ENCODE data around the gene DLG2. TPM values are rescaled to one million over a fixed set of nuclear protein-coding genes. Genes with fewer than 3 reads are reported as not detected.

The DLG2 gene
- total RNA-seq, 1 donor from 2014 or later, result 1.8 TPM

DNA sequence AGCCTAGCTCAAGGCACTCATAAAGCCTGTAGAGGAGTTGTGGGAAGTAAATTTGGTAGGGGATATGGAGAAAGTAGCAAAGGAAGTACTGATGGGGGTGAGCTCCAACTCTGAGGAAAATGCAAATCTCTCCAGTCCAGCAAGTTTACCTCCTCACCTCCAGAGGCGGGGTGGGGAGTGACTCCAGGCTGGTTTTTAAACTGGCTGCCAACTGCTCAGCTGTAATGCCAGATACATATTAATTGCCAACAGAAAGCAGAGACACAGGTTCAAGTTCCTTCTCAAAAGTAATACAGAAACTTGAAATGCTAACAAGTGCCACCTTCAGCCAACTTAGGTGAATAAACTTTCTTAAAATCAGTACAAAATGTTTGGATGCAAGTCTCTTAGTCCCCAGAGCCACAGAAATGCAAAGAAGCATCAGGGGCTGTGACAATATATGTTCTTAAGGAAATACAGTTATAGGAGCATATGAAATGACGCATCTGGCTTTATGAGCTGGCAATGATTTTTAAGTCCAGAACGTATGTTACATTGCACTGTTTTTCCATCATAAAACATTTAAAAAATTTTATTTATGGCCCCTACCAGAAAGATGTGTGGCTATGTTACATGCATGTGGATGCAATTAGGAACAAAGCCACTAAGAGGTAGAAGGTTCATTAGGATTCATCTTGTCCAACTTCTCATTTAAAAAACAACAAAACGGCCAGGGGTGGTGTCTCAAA is 1904.6 kb downstream of the DLG2 start:
- Mint-ChIP-seq H3K36me3 (ENCODE audit: low read depth, unreplicated experiment) (no peaks in the 10 kb centered on the region), H3K4me1 (ENCODE audit: low read depth, unreplicated experiment) (peaks cover 31% of the 10 kb centered on the region), H3K9me3 (ENCODE audit: unreplicated experiment) (no peaks in the 10 kb centered on the region), H3K4me3 (ENCODE audit: unreplicated experiment) (no peak overlapping the region), H3K27me3 (ENCODE audit: low read depth, unreplicated experiment) (no peaks in the 10 kb centered on the region), H3K27ac (ENCODE audit: unreplicated experiment) (no peak overlapping the region)
- no peak overlapping the region for H3K4me2 ChIP-seq (ENCODE audit: low read length)
- no peak for DNase-seq (ENCODE audit: low read depth)
- no peaks in the 10 kb centered on the region for H3K79me2 ChIP-seq (ENCODE audit: insufficient read depth, low read length)
- H3K9ac ChIP-seq (ENCODE audit: low read length), result no peak overlapping the region
- H3K9me3 ChIP-seq (ENCODE audit: insufficient read depth, low read depth, low read length), result no peaks in the 10 kb centered on the region
- TF ChIP-seq, protein P1, sequence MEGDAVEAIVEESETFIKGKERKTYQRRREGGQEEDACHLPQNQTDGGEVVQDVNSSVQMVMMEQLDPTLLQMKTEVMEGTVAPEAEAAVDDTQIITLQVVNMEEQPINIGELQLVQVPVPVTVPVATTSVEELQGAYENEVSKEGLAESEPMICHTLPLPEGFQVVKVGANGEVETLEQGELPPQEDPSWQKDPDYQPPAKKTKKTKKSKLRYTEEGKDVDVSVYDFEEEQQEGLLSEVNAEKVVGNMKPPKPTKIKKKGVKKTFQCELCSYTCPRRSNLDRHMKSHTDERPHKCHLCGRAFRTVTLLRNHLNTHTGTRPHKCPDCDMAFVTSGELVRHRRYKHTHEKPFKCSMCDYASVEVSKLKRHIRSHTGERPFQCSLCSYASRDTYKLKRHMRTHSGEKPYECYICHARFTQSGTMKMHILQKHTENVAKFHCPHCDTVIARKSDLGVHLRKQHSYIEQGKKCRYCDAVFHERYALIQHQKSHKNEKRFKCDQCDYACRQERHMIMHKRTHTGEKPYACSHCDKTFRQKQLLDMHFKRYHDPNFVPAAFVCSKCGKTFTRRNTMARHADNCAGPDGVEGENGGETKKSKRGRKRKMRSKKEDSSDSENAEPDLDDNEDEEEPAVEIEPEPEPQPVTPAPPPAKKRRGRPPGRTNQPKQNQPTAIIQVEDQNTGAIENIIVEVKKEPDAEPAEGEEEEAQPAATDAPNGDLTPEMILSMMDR (IDR thresholded peaks at IDR 0.05; ENCODE audit: insufficient read depth, low read depth, low read length), result no peak
- no peak for TF ChIP-seq EZH2 (IDR thresholded peaks at IDR 0.05; ENCODE audit: insufficient read depth, low read length)
- no peaks in the 10 kb centered on the region for H3K36me3 ChIP-seq (ENCODE audit: insufficient read depth, low read length)
- no peak overlapping the region for H3K4me3 ChIP-seq (ENCODE audit: insufficient read depth, low read depth, low read length)
- no peak overlapping the region for H3K27ac ChIP-seq (ENCODE audit: low read depth, low read length)
- H3K27me3 ChIP-seq (ENCODE audit: insufficient read depth, low read length), result peaks cover 10% of the 10 kb centered on the region
- no peak for FAIRE-seq
- no peaks in the 10 kb centered on the region for H4K20me1 ChIP-seq (ENCODE audit: insufficient read depth, low read length)
- H3K4me1 ChIP-seq (ENCODE audit: insufficient read depth, low read length), result no peaks in the 10 kb centered on the region
- H2AFZ ChIP-seq (ENCODE audit: low read depth, low read length), result no peak overlapping the region

DNA sequence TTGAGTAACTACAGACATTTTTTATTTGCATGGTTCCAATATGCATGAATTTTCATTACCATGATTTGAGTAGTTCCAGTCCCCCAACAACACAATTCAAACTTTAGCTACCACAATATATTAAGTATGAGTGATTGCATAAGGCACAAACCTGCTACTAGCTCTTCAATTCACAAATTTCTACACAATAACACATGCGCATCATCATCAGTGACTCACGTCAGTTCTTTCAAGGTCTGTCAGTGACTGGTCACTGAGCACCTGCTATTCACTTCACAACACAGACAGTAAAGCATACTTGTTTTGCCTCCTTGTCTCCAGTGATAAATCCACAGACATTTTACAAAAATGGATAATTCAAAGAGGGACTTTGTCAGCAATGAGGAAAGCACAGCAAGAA is 1905.9 kb downstream of the DLG2 start:
- Histone ChIP-seq H4K20me1 (ENCODE audit: insufficient read depth, low read length) (no peaks in the 10 kb centered on the region), H2AFZ (ENCODE audit: low read depth, low read length) (no peak overlapping the region), H3K36me3 (ENCODE audit: insufficient read depth, low read length) (no peaks in the 10 kb centered on the region), H3K4me2 (ENCODE audit: low read length) (no peak overlapping the region), H3K9ac (ENCODE audit: low read length) (no peak overlapping the region), H3K4me3 (ENCODE audit: insufficient read depth, low read depth, low read length) (no peak overlapping the region), H3K4me1 (ENCODE audit: insufficient read depth, low read length) (no peaks in the 10 kb centered on the region), H3K9me3 (ENCODE audit: insufficient read depth, low read depth, low read length) (no peaks in the 10 kb centered on the region), H3K27ac (ENCODE audit: low read depth, low read length) (no peak overlapping the region), H3K79me2 (ENCODE audit: insufficient read depth, low read length) (no peaks in the 10 kb centered on the region), H3K27me3 (ENCODE audit: insufficient read depth, low read length) (peaks cover 7% of the 10 kb centered on the region)
- no peak for DNase-seq (ENCODE audit: low read depth)
- Mint-ChIP-seq H3K27ac (ENCODE audit: unreplicated experiment) (no peak overlapping the region), H3K4me3 (ENCODE audit: unreplicated experiment) (no peak overlapping the region), H3K4me1 (ENCODE audit: low read depth, unreplicated experiment) (peaks cover 33% of the 10 kb centered on the region), H3K27me3 (ENCODE audit: low read depth, unreplicated experiment) (no peaks in the 10 kb centered on the region), H3K9me3 (ENCODE audit: unreplicated experiment) (no peaks in the 10 kb centered on the region), H3K36me3 (ENCODE audit: low read depth, unreplicated experiment) (no peaks in the 10 kb centered on the region)
- TF ChIP-seq, protein P1 (IDR thresholded peaks at IDR 0.05; ENCODE audit: insufficient read depth, low read depth, low read length), result no peak
- TF ChIP-seq EZH2 (IDR thresholded peaks at IDR 0.05; ENCODE audit: insufficient read depth, low read length), result no peak
- no peak for FAIRE-seq

DNA sequence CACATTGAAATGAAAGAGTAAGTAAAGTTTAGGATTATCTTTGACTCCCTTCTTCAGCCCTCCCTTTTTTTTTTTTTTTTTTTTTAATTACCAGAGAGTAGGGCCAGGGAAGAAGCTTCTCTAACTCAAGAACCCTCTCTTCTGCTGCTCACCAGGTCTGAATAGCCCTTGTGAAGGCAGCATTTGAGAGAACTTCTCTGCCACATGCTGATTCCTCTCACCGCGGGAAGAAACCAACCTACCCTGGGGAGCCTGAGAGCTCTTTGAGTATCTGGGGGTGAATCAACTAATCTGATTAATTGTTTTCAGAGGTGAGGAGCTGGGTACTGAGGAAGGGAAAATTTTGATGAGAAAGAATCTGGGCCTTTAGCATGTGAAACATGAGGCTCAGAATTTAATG is 1906.5 kb downstream of the DLG2 start:
- H3K9me3 ChIP-seq (ENCODE audit: insufficient read depth, low read depth, low read length), result no peaks in the 10 kb centered on the region
- H2AFZ ChIP-seq (ENCODE audit: low read depth, low read length), result no peak overlapping the region
- no peak overlapping the region for H3K4me2 ChIP-seq (ENCODE audit: low read length)
- no peaks in the 10 kb centered on the region for H3K9me3 Mint-ChIP-seq (ENCODE audit: unreplicated experiment)
- H3K4me3 ChIP-seq (ENCODE audit: insufficient read depth, low read depth, low read length), result no peak overlapping the region
- no peaks in the 10 kb centered on the region for H3K36me3 Mint-ChIP-seq (ENCODE audit: low read depth, unreplicated experiment)
- H3K27ac Mint-ChIP-seq (ENCODE audit: unreplicated experiment), result no peak overlapping the region
- H3K4me1 Mint-ChIP-seq (ENCODE audit: low read depth, unreplicated experiment), result peaks cover 31% of the 10 kb centered on the region
- H3K27me3 ChIP-seq (ENCODE audit: insufficient read depth, low read length), result peaks cover 7% of the 10 kb centered on the region
- no peak overlapping the region for H3K27ac ChIP-seq (ENCODE audit: low read depth, low read length)
- H3K79me2 ChIP-seq (ENCODE audit: insufficient read depth, low read length), result no peaks in the 10 kb centered on the region
- H4K20me1 ChIP-seq (ENCODE audit: insufficient read depth, low read length), result no peaks in the 10 kb centered on the region
- H3K36me3 ChIP-seq (ENCODE audit: insufficient read depth, low read length), result no peaks in the 10 kb centered on the region
- FAIRE-seq, result no peak
- no peak overlapping the region for H3K4me3 Mint-ChIP-seq (ENCODE audit: unreplicated experiment)
- no peak for TF ChIP-seq EZH2 (IDR thresholded peaks at IDR 0.05; ENCODE audit: insufficient read depth, low read length)
- TF ChIP-seq, protein P1 (IDR thresholded peaks at IDR 0.05; ENCODE audit: insufficient read depth, low read depth, low read length), result no peak
- H3K27me3 Mint-ChIP-seq (ENCODE audit: low read depth, unreplicated experiment), result no peaks in the 10 kb centered on the region
- H3K9ac ChIP-seq (ENCODE audit: low read length), result no peak overlapping the region
- no peak for DNase-seq (ENCODE audit: low read depth)
- H3K4me1 ChIP-seq (ENCODE audit: insufficient read depth, low read length), result no peaks in the 10 kb centered on the region
